Hindlimb muscle (tissue), 1 donor: ENCODE measurements around the gene GCSAM. TPM values are rescaled to one million over a fixed set of nuclear protein-coding genes. Genes with fewer than 3 reads are reported as not detected.

Experiments
- DNase-seq: peaks from one replicate; pipeline ENCODE4 v3.0.0-alpha.2; 2013
- polyA plus RNA-seq: library from polyadenylated mRNA; unstranded; fragments of 120-200 nt; gene quantifications from one replicate; pipeline ENCODE4 v1.2.1, GENCODE V29; 2013; ENCODE audit not compliant: insufficient read length

GCSAM gene
- polyA plus RNA-seq, 1 donor: 0.80 TPM

- DNase-seq: no peak
Observed at GRCh38 chr3:112128843-112129727, 4.0 kb downstream of the GCSAM start.

GRCh38 chr3:112127522-112128494 lies 5.2 kb downstream of the GCSAM start:
- no peak for DNase-seq

- no peak for DNase-seq
Observed at GRCh38 chr3:112126511-112126911, 6.5 kb downstream of the GCSAM start.

- no peak for DNase-seq
Observed at GRCh38 chr3:112124907-112125607, 8.0 kb downstream of the GCSAM start.

- DNase-seq: no peak
Observed at GRCh38 chr3:112123548-112123947, 9.5 kb downstream of the GCSAM start.

GRCh38 chr3:112122870-112123269 lies 10.2 kb downstream of the GCSAM start:
- DNase-seq: no peak

- DNase-seq: no peak
Observed at GRCh38 chr3:112121577-112122547, 11.2 kb downstream of the GCSAM start.

- no peak for DNase-seq
Observed at GRCh38 chr3:112119962-112120836, 12.8 kb downstream of the GCSAM start.

GRCh38 chr3:112117841-112118571 lies 15.0 kb downstream of the GCSAM start:
- no peak for DNase-seq

GRCh38 chr3:112117415-112117814 lies 15.6 kb downstream of the GCSAM start:
- no peak for DNase-seq

GRCh38 chr3:112116748-112117186 lies 16.3 kb downstream of the GCSAM start:
- DNase-seq: no peak

- no peak for DNase-seq
Observed at GRCh38 chr3:112115806-112116383, 17.2 kb downstream of the GCSAM start.

GRCh38 chr3:112115161-112115739 lies 17.8 kb downstream of the GCSAM start:
- no peak for DNase-seq

- no peak for DNase-seq
Observed at GRCh38 chr3:112114576-112115160, 18.4 kb downstream of the GCSAM start.

GRCh38 chr3:112111785-112112402 lies 21.2 kb downstream of the GCSAM start:
- DNase-seq: peak; percentile 38

- DNase-seq: no peak
Observed at GRCh38 chr3:112109322-112109721, 23.7 kb downstream of the GCSAM start.

- DNase-seq: no peak
Observed at GRCh38 chr3:112104774-112105173, 28.3 kb downstream of the GCSAM start.

- DNase-seq: no peak
Observed at GRCh38 chr3:112101916-112102315, 31.1 kb downstream of the GCSAM start.
